ENCODE results near the gene U2AF2.

Gene U2AF2

DNA sequence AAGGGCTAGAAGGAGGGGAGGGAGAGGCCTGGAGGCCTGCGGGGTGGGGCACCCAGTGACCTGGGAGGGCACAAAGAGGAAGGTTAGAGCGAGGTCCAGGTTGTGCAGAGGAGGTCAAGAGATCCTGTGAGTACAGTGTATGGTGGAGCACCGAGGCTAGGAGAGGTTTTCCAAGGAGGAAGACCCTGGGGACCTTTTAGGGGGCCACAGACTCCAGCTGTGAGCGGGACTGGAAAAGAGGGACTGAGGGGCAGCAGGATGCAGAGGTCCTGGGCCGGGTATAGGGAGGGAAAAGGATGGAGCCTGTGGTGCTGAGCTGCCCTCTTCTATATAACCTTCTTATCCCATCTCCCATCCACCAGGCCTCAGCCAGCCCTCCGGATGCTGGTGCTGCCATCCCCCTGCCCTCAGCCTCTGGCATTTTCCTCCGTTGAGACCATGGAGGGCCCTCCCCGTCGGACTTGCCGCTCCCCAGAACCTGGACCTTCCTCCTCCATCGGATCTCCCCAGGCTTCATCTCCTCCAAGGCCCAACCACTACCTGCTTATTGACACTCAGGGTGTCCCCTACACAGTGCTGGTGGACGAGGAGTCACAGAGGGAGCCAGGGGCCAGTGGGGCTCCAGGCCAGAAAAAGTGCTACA, 10.5 kb upstream of the U2AF2 start:
- no peak for DNase-seq

DNA sequence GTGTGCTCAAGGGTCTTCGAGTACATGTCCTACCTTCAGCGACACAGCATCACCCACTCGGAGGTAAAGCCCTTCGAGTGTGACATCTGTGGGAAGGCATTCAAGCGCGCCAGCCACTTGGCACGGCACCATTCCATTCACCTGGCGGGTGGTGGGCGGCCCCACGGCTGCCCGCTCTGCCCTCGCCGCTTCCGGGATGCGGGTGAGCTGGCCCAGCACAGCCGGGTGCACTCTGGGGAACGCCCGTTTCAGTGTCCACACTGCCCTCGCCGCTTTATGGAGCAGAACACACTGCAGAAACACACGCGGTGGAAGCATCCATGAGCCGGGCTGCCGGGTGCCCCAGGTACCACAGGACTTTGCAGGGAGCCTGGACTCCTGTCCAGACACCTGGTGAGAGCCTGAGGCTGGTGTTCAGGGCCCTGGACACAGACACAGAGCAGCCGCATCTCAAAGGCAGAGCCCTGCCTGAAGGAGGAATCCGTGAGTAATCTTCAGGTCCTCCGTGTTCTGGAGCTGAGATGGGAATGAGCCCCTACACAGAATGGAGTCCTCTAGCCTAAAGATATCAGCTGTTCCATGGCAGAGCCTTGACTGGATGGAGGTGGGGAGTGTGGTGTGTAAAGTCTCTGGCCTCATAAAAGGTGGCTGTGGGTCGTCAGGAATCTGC, 9.9 kb upstream of the U2AF2 start:
- no peak for DNase-seq

DNA sequence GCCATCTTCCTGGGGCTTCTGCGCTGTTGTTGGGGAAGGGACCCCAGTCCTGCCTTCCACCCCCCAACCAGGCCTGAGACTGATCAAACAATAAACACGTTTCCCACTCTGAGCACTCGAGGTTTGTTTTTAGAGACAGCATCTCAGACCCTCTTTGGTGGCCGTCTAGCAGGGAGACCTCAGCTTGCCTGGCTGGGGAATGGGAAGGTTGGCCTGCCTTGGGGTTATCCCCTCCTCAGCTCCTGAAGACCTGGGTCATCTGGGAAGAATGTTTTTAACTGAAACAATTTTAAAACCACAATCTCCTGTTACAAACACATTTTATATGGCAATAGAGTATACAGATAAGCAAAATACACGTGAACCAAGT, 9.3 kb upstream of the U2AF2 start:
- no peak for DNase-seq

DNA sequence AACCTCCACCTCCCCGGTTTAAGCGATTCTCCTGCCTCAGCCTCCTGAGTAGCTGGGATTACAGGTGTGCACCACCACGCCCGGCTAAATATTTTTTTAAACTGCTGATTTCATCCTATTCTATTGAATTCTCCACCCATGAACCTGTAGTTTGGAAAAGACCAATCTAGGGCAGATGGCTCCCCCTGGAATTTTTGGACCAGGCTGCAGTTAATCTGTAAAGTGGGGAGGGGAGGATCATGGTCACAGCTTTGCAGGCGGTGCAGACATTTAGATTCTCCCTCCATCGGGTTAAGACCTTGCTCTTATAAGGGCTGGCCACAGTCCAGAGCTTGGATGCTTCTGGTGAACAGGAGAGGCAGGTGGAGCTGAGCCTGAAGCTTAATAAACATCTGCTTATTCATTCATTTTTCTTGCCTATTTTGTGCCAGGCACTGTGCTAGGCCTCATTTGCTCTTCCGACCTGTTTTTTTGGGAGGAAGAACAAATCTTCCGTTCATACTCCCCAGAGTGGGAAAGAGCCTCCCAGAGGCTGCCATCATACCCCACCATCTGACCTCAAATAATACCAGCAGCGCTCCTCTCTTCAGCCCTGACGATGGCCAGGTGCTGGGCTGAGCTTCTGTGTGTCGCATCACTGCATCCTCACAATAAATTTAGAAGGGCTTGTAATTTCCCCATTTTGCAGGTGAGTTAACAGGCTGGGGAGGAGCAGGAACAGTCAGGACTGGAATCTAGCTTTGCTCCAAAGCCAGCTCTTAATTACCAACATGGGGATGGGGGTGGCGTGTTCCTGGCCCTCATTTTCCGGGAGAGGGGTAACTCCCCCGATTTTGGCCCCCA, 7.7 kb upstream of the U2AF2 start:
- no peak for DNase-seq

DNA sequence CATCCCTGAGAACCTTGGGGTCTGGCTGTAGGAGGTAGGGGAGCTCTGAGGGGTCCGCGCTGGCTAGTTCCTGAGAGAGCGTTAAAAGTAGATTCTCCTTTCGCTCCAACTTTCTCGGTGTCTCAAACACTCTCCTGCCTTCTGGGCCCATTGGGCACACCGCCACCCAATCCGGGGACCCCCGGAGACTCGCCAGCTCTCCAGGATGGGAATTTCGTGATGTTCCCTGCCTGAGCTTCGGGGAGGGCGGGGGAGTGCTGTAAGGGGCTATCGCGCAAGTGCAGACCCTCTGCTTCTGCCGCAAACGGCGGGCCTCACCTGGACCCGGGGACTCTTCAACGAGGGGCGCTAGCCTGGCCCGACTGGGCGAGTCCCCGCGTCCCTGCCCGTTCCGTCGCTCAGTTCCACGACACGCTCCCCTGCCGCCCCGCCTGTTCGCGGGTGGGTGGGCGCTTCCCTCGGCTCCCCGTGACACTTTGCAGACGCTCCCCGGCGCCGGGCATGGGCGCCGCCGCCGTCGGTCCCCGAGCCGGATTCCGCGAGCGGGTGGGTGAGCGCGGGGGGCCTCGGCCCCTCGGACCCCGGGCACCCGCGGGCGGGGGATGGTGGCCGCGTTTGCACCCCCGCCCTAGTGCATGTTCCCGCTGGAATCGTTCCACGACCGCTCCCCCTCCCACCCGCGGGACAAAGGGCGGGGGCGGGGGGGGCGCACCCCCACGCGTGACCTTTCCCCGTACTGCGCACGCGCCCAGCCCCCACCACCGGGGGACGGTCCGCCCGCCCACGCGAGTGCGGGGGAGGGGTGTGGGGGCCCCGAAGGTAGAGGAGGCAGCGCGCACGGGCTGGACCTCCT, 6.9 kb upstream of the U2AF2 start, which contains the start of gene CCDC106:
Gene CCDC106, plus strand, starts transcription at position 481 of the 853 bp plus-strand sequence. CDS start 835 bp downstream, outside the sequence.
- peak; percentile 93 for DNase-seq

DNA sequence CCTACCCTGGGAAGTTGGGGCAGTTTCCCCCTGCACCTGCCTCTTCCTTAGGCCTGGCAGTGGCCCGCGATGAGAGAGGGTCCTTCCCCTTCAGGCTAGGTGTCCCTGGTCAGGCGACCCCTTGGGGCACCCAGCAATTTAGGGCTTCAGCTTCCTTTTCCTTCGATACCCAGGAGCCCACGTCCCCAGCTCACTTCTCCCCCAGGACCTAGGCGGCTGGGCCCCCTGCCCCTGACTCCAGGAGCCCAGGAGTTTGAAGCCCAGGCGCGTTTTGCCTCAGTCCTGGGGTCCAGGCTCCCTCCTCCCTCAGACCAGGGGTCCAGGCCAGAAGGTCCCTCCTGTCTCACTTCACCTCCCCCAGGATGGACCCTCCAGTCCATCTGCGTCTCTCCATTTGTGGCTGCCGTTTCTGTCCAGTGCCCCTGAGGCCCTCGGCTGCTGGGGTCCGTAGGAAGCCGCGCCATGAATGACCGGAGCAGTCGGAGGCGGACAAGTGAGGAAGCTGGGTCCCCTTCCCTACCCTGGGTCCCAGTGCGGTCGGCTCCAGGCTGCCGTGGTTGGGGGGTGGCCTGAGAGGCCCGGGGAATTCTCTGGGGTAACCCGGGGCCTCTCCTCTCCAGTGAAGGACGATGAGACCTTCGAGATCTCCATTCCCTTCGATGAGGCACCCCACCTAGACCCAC, 6.1 kb upstream of the U2AF2 start:
- DNase-seq = peak; percentile 48

DNA sequence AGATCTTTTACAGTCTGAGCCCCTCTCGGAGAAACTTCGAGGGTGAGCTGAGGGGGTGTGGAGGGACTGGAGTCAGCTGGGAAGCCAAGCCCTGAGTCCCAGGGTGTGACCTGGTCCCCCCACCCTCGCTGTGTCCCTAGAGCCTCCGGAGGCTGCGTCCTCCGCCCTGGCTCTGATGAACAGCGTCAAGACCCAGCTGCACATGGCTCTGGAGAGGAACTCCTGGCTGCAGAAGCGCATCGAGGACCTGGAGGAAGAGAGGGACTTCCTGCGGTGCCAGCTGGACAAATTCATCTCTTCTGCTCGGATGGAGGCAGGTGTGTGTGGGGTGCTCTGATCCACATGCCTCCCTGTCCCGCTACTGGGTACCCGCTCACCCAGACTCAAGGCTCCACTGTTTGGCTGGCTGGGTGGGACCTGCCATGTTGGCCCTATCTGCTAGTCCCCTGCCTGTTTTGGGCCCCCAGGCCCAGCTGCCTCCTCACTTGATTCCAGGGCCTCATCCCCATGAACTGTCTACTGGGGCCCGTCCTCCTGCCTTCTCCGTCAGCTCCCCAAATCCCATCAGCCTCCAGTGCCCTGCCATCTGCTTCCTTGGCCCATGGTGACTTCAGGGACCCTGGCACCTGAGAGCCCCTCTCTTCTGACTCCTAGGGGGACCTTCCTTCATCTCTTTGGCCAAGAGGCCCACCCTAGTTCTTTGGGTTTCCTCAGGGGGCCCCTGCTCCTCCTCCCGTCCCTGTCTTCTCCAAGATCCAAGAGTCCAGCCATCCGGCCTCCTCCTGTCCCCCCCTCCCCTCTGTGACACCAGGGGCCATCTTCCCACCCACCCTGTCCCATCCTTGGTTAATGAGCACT, 5.3 kb upstream of the U2AF2 start:
- no peak for DNase-seq

DNA sequence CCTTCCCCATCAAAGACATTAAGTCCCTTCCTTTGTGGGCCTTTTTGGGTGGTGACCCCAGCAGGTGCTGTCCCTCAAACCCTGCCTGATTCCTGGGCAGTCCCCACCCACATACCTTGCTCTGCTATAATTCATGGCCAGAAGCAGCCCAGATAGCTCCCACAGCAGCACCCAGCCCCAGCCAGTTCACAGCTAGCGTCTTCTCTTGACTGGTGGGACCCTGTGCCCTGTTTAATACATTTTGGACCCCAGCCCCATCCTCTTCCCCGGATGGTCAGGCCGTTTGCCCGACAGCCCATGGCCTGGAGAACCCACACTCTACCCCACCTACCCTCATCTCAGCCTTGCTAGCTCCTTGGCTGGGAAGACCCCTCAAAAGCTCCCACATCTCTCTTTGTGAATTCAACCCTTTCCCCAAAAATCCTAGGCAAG, 4.7 kb upstream of the U2AF2 start:
- DNase-seq = no peak

DNA sequence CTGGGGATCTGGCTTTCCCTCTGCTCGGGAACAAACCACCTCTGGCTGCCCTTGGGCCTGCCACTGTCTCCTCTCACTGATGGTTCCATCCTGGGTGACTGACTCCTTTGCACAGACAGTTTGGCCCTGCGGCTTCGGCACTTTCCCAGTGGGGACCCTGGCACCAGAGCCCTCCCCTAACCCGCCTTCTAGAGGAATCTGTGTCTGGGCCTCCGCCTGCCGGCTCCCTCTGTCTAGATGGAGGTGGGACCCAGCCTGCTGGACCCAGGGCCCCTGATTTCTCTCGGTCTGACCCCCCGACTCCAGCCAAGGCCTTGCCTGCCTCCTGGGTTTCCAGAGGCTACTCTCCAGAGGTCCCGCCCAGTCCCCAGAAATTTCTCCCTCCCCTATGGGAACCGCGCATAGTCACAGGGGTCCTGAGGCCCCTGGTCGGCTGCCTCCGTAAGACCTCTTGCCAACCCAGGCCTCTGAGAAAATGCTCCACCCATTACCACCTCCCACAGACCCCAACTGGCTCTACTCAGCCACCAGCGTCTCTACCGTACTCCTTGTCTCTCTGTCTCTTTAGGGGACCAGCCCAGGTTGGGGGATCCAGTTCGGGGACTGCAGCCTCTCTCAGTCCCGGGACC, 4.1 kb upstream of the U2AF2 start:
- DNase-seq = no peak

DNA sequence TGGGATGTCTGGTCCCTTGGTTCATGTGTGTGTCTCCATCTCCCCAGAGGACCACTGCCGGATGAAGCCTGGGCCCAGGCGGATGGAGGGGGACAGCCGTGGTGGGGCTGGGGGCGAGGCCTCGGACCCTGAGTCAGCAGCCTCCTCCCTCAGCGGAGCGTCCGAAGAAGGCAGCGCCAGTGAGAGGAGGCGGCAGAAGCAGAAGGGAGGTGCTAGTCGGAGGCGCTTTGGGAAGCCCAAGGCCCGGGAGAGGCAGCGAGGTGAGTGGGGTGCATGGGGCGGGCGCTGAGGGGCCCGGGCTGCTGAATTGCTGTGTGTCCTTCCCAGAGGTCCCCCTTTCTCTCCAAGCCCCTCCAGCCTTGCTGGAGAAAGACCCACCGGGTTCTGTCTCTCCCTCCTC, 3.6 kb upstream of the U2AF2 start:
- no peak for DNase-seq

DNA sequence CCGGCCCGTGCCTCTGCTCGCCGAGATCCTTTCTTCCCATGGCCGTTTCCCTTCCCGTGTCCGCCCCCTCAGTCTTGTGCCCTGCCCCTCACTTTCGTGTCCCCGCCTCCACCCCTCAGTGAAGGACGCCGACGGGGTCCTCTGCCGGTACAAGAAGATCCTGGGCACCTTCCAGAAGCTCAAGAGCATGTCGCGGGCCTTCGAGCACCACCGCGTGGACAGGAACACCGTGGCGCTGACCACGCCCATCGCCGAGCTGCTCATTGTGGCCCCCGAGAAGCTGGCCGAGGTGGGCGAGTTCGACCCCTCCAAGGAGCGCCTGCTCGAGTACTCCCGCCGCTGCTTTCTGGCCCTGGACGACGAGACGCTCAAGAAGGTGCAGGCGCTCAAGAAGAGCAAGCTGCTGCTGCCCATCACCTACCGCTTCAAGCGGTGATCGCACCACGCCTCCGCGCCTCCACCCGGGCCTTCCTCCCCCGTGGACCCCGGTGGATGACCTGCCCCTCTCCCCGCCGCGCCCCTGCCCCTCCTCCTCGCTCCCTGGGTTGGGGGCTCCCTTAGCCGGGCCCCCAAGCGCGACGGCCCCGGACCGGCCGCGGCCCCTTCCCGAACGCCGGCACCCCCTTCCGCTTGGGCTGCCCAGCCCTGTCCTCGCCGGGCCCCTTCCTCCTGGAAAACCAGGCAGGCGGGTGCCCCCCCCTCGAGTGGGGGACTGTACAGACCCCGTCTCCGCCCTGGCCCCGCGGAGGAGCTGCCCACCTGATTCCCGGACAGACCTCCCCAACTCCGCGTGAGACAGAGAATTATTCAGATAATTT, 2.3 kb upstream of the U2AF2 start:
- no peak for DNase-seq

DNA sequence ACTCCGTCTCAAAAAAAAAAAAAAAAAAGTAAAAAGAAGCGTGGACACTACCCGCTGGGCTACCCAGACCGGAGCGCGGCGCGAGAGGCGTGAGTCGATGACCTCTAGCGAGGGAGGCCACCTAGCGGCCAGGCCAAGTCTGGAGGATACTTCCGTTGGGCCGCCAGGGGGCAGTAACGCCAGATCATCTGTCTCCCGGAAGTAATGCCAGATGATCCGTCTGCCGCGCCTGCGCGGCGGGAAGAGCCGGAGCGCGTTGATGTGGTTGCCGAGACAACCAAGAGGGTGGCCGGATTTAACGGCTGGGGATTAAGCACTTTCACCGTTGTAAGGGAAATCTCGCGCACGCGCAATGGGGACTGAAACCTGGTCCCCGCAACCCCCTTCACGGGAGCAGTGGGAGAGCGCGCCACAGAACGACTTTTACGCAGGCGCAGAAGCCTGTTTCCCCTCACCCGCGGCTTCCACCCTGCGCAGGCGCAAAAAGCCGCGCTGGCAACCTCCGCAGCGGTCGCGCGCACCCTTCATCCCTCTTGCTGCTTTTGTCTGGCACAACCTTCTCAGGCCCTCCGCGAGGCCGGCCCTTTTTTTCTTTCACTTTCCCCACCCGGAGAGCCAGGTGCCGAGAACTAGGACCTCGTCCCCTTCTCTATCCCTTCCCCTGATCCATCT, 1.0 kb upstream of the U2AF2 start:
- DNase-seq = peak; percentile 100

DNA sequence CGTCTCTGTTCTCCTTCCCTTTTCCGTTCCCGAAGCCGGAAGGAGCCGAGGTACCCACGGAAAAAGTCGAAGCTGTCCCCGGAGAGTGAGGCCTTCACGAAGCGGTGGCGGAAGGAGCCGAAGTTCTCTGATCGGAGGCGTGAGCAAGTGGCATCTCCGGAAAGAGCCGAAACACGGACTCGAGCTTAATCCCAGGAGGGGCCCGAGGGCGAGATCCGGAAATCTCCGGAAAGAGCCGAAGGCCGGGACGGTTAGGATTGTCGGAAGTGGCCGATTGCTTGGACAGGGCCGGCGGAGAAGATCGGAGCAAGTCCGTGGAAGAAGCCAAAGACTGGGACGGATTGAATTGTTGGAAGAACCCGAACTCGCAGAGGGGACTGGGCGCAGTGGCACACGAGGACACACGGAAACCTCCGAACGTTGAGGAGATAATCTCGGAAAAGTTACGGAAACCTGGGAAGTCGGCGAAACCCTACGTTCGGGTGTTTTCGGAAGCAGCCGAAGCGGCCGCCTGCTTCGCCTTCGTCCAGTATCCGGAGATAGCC, 440 bp upstream of the U2AF2 start:
- peak; percentile 100 for DNase-seq

DNA sequence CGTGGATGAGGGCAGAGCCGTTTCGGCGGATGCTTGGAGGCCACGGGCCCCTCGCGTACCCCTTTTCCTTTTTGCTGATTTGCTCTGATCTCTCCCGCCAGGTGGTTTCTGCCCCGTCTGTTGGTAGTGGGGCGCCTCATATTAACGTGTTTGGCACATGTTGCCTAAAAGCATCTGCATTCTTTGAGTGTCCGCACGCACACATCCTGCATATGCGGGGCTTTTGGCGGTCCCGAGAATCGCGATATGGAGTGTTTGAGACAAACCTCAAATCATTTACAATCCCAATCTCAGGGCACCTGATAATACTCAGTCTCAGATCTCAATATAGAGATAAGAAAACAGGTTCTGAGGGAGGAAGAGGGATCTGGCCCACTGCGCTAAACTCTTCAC, 809 bp downstream of the U2AF2 start:
- DNase-seq = no peak

DNA sequence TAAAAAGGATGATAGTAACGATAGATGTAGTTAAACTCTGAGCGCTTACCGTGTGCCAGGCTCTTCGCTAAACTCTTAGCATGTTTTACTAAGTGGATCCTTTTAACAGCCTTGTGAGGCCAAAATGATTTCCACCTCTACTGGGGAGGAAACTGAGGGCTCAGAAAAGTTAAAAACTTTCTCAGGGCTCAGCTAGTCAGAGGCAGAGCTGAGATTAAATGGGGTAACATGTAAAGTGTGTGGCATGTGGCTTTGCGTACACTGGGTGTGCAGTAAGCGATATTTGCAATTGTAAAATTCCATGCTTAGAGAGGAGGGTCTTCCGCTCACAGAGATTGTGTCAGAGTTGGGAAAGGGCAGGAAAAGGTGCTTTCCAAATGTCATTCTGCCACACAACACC, 1.7 kb downstream of the U2AF2 start:
- no peak for DNase-seq

DNA sequence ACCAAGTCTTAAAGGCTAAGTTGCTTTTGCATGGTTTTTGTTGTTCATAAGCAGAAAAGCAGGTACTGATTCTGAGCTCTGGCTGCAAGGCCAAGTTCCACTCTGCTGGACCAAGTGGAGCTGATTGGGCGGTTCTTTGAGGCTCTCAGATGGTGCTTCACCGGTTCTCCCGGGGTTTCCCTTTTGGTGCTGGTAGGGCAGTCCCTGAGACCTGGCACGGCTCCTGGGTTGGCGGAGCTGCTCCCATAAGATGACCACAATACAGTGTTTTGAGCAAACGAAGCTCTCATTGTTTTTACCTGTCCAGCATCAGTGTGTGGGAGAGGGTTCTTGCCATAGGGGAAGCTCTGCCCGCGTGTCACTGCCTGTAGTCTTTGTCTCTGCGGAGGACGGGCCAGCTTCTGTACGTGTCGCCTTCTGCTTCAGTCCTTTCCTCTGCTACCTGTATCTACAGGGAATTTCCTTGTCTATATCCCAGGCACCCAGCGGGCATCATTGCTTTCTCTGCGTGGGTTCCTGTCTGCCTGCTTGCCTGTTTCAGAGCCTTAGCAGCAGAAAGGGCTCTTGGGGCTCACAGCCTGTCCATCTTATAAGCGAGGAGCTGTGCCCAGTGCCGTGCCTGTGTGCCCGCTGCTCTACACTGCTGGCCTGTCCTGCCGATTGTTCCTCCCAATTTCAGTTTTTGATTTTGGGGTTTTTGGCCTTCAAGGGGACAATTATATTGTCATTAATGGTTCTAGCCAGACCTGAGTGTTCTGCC, 2.3 kb downstream of the U2AF2 start:
- DNase-seq = no peak

DNA sequence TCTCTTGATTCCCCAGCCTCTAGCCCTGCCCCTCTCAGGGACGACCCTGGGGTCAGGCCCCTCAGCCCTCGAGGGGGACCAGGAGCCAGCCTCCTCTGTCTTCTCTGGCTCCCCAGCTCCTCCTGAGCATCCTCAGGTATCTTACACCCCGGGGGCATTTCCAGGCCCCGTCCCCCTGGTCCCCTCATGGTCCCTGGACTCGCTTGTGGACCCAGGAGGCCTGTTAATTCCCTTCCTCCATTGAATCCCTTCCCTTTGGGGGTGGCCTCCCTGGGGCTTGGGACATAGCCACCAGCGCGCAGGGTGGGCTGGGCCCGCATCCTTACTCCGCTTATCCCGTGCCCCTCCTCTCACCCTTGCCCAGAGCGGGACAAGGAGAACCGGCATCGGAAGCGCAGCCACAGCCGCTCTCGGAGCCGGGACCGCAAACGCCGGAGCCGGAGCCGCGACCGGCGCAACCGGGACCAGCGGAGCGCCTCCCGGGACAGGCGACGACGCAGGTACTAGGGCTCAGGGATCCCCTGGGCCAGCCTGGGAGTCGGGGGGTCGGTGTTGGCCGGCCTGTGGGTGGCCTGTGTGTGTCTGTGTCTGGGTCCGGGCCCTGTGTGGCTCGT, 4.1 kb downstream of the U2AF2 start:
- no peak for DNase-seq

DNA sequence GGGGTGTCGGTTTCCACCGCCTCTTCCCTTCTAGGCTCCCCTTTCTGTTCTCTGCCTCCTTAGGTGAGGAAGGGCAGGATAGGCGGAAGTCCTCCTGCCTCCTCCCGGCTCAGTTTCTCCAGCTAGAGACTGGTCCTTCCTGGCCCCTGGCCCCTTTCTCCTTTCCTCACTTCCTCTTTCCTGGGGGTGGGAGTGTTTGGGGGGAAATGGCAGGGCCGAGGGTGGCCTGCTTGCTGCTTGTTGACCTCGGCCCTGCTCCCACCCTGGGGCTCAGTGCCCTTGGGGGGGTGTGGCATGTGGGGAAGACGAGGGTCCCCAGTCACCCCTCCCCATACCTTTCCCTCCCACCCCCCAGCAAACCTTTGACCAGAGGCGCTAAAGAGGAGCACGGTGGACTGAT, 5.0 kb downstream of the U2AF2 start:
- DNase-seq = no peak

All from retina (tissue), 1 donor.